Upper lobe of left lung (tissue), 4 donors: ENCODE results near the gene ESYT2.

Experiments used
- EP300 ChIP-seq, 4 donors: sonication (generic); formaldehyde crosslinking; IDR thresholded peaks; one replicate each; pipeline ENCODE4 v1.5.1; 2017; ENCODE audit warnings: antibody characterized with exemption in 4 of 4, control low read depth in 2 of 4
- POLR2A ChIP-seq, 4 donors: fragments of 450-650 bp; IDR thresholded peaks; one replicate each; pipeline ENCODE4 v1.5.1; 2016 to 2017; ENCODE audit warnings: antibody characterized with exemption in 4 of 4, mild to moderate bottlenecking in 2 of 4
- TF ChIP-seq, protein P1 (sequence below), 6 experiments: fragments of 450-650 bp in 4 of 6; fragments of 200-600 bp in 2 of 6; sonication (generic) in 2 of 6; IDR thresholded peaks; one replicate each; pipeline ENCODE4 v1.5.1; 2016 to 2019; ENCODE audit warnings: antibody characterized with exemption in 6 of 6

- TF ChIP-seq, protein P1, sequence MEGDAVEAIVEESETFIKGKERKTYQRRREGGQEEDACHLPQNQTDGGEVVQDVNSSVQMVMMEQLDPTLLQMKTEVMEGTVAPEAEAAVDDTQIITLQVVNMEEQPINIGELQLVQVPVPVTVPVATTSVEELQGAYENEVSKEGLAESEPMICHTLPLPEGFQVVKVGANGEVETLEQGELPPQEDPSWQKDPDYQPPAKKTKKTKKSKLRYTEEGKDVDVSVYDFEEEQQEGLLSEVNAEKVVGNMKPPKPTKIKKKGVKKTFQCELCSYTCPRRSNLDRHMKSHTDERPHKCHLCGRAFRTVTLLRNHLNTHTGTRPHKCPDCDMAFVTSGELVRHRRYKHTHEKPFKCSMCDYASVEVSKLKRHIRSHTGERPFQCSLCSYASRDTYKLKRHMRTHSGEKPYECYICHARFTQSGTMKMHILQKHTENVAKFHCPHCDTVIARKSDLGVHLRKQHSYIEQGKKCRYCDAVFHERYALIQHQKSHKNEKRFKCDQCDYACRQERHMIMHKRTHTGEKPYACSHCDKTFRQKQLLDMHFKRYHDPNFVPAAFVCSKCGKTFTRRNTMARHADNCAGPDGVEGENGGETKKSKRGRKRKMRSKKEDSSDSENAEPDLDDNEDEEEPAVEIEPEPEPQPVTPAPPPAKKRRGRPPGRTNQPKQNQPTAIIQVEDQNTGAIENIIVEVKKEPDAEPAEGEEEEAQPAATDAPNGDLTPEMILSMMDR (IDR thresholded peaks at IDR 0.05): no peak
- TF ChIP-seq POLR2A (IDR thresholded peaks at IDR 0.05) (no peak), EP300 (IDR thresholded peaks at IDR 0.05) (no peak)
Observed at GRCh38 chr7:158716802-158717201, 112.5 kb downstream of the ESYT2 start.
